ENCODE results near the gene AP4B1.

AP4B1 gene

GRCh38 chr1:113934511-113935055 lies 30.0 kb upstream of the AP4B1 start:
- no peak for TF ChIP-seq EZH2phosphoT487 (conservative IDR thresholded peaks at IDR 0.05; ENCODE audit: low read length)
- TF ChIP-seq CTCF (IDR thresholded peaks at IDR 0.05; ENCODE audit: insufficient read depth, low read length, poor library complexity, severe bottlenecking): no peak
- Histone ChIP-seq H4K20me1 (ENCODE audit: low read depth, low read length) (peaks cover 12% of the 10 kb centered on the region; the same call in 1 of the 2 replicates), H3K4me2 (ENCODE audit: low read depth, low read length, poor library complexity, severe bottlenecking) (no peak overlapping the region)

GRCh38 chr1:113934006-113934405 lies 29.4 kb upstream of the AP4B1 start:
- H3K4me2 ChIP-seq (ENCODE audit: low read depth, low read length, poor library complexity, severe bottlenecking): no peak overlapping the region
- H3K36me3 ChIP-seq (ENCODE audit: low read length): no peaks in the 10 kb centered on the region; the same call in 1 of the 2 replicates
- H3K4me3 ChIP-seq (ENCODE audit: insufficient read depth, low read length, poor library complexity, severe bottlenecking): no peak overlapping the region
- no peaks in the 10 kb centered on the region for H3K9me2 ChIP-seq (replicated peaks; ENCODE audit: insufficient read depth, low read length)
- H2AFZ ChIP-seq (ENCODE audit: low read depth, low read length, severe bottlenecking): no peak overlapping the region
- TF ChIP-seq CTCF (IDR thresholded peaks at IDR 0.05; ENCODE audit: insufficient read depth, low read length, poor library complexity, severe bottlenecking): no peak
- no peak for TF ChIP-seq EZH2phosphoT487 (conservative IDR thresholded peaks at IDR 0.05; ENCODE audit: low read length)
- no peaks in the 10 kb centered on the region; the same call in 1 of the 2 replicates for H3F3A ChIP-seq (ENCODE audit: insufficient read depth)
- H3K9me3 ChIP-seq (ENCODE audit: insufficient read depth, low read length): no peaks in the 10 kb centered on the region
- H3K79me2 ChIP-seq (ENCODE audit: insufficient read depth, low read length): peaks cover 93% of the 10 kb centered on the region
- H3K27ac ChIP-seq (ENCODE audit: low read depth, low read length): no peak overlapping the region
- H3K27me3 ChIP-seq (ENCODE audit: low read length): no peaks in the 10 kb centered on the region
- no peak overlapping the region for H3K9ac ChIP-seq (ENCODE audit: low read length)
- peaks cover 12% of the 10 kb centered on the region; the same call in 1 of the 2 replicates for H4K20me1 ChIP-seq (ENCODE audit: low read depth, low read length)

More at GRCh38 chr1:113934511-113935055, 30.0 kb upstream of the AP4B1 start:
- Histone ChIP-seq H3F3A (ENCODE audit: insufficient read depth) (no peaks in the 10 kb centered on the region; the same call in 1 of the 2 replicates), H3K9ac (ENCODE audit: low read length) (no peak overlapping the region), H3K9me2 (replicated peaks; ENCODE audit: insufficient read depth, low read length) (no peaks in the 10 kb centered on the region), H2AFZ (ENCODE audit: low read depth, low read length, severe bottlenecking) (no peak overlapping the region), H3K27me3 (ENCODE audit: low read length) (no peaks in the 10 kb centered on the region), H3K36me3 (ENCODE audit: low read length) (no peaks in the 10 kb centered on the region; the same call in 1 of the 2 replicates), H3K9me3 (ENCODE audit: insufficient read depth, low read length) (no peaks in the 10 kb centered on the region), H3K4me3 (ENCODE audit: insufficient read depth, low read length, poor library complexity, severe bottlenecking) (no peak overlapping the region), H3K79me2 (ENCODE audit: insufficient read depth, low read length) (peaks cover 99% of the 10 kb centered on the region), H3K27ac (ENCODE audit: low read depth, low read length) (no peak overlapping the region)

GRCh38 chr1:113931451-113931851 lies 26.9 kb upstream of the AP4B1 start:
- Histone ChIP-seq H4K20me1 (ENCODE audit: low read depth, low read length) (peaks cover 4% of the 10 kb centered on the region; the same call in 1 of the 2 replicates), H3K36me3 (ENCODE audit: low read length) (no peaks in the 10 kb centered on the region), H3K4me3 (ENCODE audit: insufficient read depth, low read length, poor library complexity, severe bottlenecking) (peak overlapping the region; percentile 81), H3K4me2 (ENCODE audit: low read depth, low read length, poor library complexity, severe bottlenecking) (peak overlapping the region; percentile 62), H3K9me2 (replicated peaks; ENCODE audit: insufficient read depth, low read length) (no peaks in the 10 kb centered on the region), H3K27me3 (ENCODE audit: low read length) (no peaks in the 10 kb centered on the region), H3K79me2 (ENCODE audit: insufficient read depth, low read length) (peaks cover 68% of the 10 kb centered on the region), H2AFZ (ENCODE audit: low read depth, low read length, severe bottlenecking) (no peak overlapping the region), H3K9ac (ENCODE audit: low read length) (peak overlapping the region; percentile 68; the same call in 1 of the 2 replicates), H3K27ac (ENCODE audit: low read depth, low read length) (peak overlapping the region; percentile 44), H3K9me3 (ENCODE audit: insufficient read depth, low read length) (no peaks in the 10 kb centered on the region), H3F3A (ENCODE audit: insufficient read depth) (peaks cover 7% of the 10 kb centered on the region; the same call in 1 of the 2 replicates)
- no peak for TF ChIP-seq EZH2phosphoT487 (conservative IDR thresholded peaks at IDR 0.05; ENCODE audit: low read length)
- TF ChIP-seq CTCF (IDR thresholded peaks at IDR 0.05; ENCODE audit: insufficient read depth, low read length, poor library complexity, severe bottlenecking): no peak
